Measurements from ENCODE around the gene FLRT2. TPM values are rescaled to one million over a fixed set of nuclear protein-coding genes. Genes with fewer than 3 reads are reported as not detected.

FLRT2 gene
- total RNA-seq, 1 experiment from 2014 or later: 0.07 TPM

DNA sequence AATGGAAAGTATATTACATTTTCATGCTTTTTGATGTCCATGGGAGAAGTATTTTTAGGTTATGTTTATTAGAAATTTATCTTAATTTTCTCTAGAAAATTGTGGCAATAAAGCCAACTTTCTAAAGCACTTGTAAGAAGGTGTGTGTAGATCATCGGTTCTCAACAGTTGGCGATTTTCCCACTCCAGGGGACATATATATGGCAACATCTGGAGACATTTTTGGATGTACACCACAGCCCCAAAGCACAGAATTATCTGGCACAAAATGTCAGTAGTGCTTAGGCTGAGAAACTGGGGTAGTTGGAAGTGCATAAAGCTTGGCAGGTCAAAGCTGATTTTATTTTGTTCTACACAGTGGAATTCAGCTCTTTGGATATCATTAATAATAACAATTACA is 86.9 kb downstream of the FLRT2 start:
- Histone ChIP-seq H3K27me3 (ENCODE audit: low read length) (no peaks in the 10 kb centered on the region), H3K4me2 (ENCODE audit: low read length) (no peak overlapping the region), H3K4me3 (ENCODE audit: low read length) (no peak overlapping the region), H3K79me2 (ENCODE audit: low read length) (no peaks in the 10 kb centered on the region), H3K4me1 (ENCODE audit: insufficient read depth, low read length) (no peaks in the 10 kb centered on the region), H3K9me2 (replicated peaks; ENCODE audit: low read length) (no peaks in the 10 kb centered on the region), H3K9ac (ENCODE audit: low read length) (no peak overlapping the region), H3K9me3 (ENCODE audit: low read length) (no peaks in the 10 kb centered on the region), H3F3A (ENCODE audit: low read length, unreplicated experiment) (no peaks in the 10 kb centered on the region), H3K27ac (ENCODE audit: low read length) (no peak overlapping the region), H2AFZ (ENCODE audit: low read length) (no peak overlapping the region), H3K36me3 (ENCODE audit: low read depth, low read length) (no peaks in the 10 kb centered on the region), H4K20me1 (ENCODE audit: low read length) (no peaks in the 10 kb centered on the region)
- BruUV-seq (replicated peaks): no TSS peak
- no peak for ATAC-seq
- POLR2A ChIA-PET (ENCODE audit: unreplicated experiment): no interaction called here
- DNase-seq: no peak
- CTCF ChIA-PET: no interaction called here
- TF ChIP-seq EZH2phosphoT487 (IDR thresholded peaks at IDR 0.05; ENCODE audit: borderline replicate concordance, low read length): no peak
- intact Hi-C loops (cut with micrococcal nuclease): no loop called here

DNA sequence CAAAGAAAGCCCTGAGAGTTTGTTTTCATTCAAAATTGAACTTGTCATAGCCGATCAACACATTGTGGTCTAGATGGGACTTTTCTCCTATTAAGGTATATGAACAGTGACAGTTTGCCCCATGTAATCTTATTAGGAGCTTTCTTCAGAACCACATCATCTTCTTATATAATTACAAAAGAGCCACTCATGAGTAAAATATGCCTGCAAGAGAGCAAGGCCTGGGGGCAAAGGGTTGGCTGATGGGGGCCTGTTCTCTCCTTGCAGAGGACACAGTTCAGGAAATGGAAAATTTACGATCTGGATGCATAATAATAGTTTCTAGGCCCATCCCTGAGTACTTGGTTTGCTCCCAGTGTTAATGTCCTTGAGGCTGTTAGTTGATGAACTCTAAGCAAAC is 87.8 kb downstream of the FLRT2 start:
- no peak overlapping the region for H3K27ac ChIP-seq (ENCODE audit: low read length)
- intact Hi-C loops (cut with micrococcal nuclease): no loop called here

GRCh38 chr14:85618390-85618789 is 88.4 kb downstream of the FLRT2 start:
- no peaks in the 10 kb centered on the region for H3F3A ChIP-seq (ENCODE audit: low read length, unreplicated experiment)
- no peak overlapping the region for H3K27ac ChIP-seq (ENCODE audit: low read length)
- no peaks in the 10 kb centered on the region for H3K9me3 ChIP-seq (ENCODE audit: low read length)
- no peak overlapping the region for H3K9ac ChIP-seq (ENCODE audit: low read length)
- no peaks in the 10 kb centered on the region for H3K79me2 ChIP-seq (ENCODE audit: low read length)
- no peaks in the 10 kb centered on the region for H4K20me1 ChIP-seq (ENCODE audit: low read length)
- H3K4me2 ChIP-seq (ENCODE audit: low read length): no peak overlapping the region
- ATAC-seq (no peak), DNase-seq (no peak)
- H3K36me3 ChIP-seq (ENCODE audit: low read depth, low read length): no peaks in the 10 kb centered on the region
- ChIA-PET POLR2A (ENCODE audit: unreplicated experiment) (no interaction called here), CTCF (no interaction called here)
- H3K4me3 ChIP-seq (ENCODE audit: low read length): no peak overlapping the region
- H3K9me2 ChIP-seq (replicated peaks; ENCODE audit: low read length): no peaks in the 10 kb centered on the region
- no TSS peak for BruUV-seq (replicated peaks)
- no peaks in the 10 kb centered on the region for H3K4me1 ChIP-seq (ENCODE audit: insufficient read depth, low read length)
- intact Hi-C loops (cut with micrococcal nuclease): no loop called here
- H2AFZ ChIP-seq (ENCODE audit: low read length): no peak overlapping the region
- TF ChIP-seq EZH2 (IDR thresholded peaks at IDR 0.05; ENCODE audit: low read length, unreplicated experiment) (no peak), EZH2phosphoT487 (IDR thresholded peaks at IDR 0.05; ENCODE audit: borderline replicate concordance, low read length) (no peak), CTCF (conservative IDR thresholded peaks at IDR 0.05; ENCODE audit: low read depth, low read length) (no peak)
- H3K27me3 ChIP-seq (ENCODE audit: low read length): no peaks in the 10 kb centered on the region

More for the DNA sequence above, 87.8 kb downstream of the FLRT2 start:
- Histone ChIP-seq H3K4me2 (ENCODE audit: low read length) (no peak overlapping the region), H3K9me2 (replicated peaks; ENCODE audit: low read length) (no peaks in the 10 kb centered on the region), H3K4me3 (ENCODE audit: low read length) (no peak overlapping the region), H3K9ac (ENCODE audit: low read length) (no peak overlapping the region), H3K79me2 (ENCODE audit: low read length) (no peaks in the 10 kb centered on the region), H3K4me1 (ENCODE audit: insufficient read depth, low read length) (no peaks in the 10 kb centered on the region), H3F3A (ENCODE audit: low read length, unreplicated experiment) (no peaks in the 10 kb centered on the region), H4K20me1 (ENCODE audit: low read length) (no peaks in the 10 kb centered on the region), H3K36me3 (ENCODE audit: low read depth, low read length) (no peaks in the 10 kb centered on the region), H3K27me3 (ENCODE audit: low read length) (no peaks in the 10 kb centered on the region), H3K9me3 (ENCODE audit: low read length) (no peaks in the 10 kb centered on the region), H2AFZ (ENCODE audit: low read length) (no peak overlapping the region)
- TF ChIP-seq EZH2phosphoT487 (IDR thresholded peaks at IDR 0.05; ENCODE audit: borderline replicate concordance, low read length) (no peak), EZH2 (IDR thresholded peaks at IDR 0.05; ENCODE audit: low read length, unreplicated experiment) (no peak), CTCF (conservative IDR thresholded peaks at IDR 0.05; ENCODE audit: low read depth, low read length) (no peak)
- DNase-seq (peak; percentile 2), ATAC-seq (no peak)
- ChIA-PET CTCF (no interaction called here), POLR2A (ENCODE audit: unreplicated experiment) (no interaction called here)
- no TSS peak for BruUV-seq (replicated peaks)

All from PC-3 (cell line).